K562 (cell line): ENCODE measurements around the gene SERTAD2. TPM values are rescaled to one million over a fixed set of nuclear protein-coding genes. Genes with fewer than 3 reads are reported as not detected.

ENCODE experiments used
- BRF1 ChIP-seq: IDR thresholded peaks from 3 replicates; pipeline ENCODE4 v1.6.1; 2011; ENCODE audit warnings: borderline replicate concordance, mild to moderate bottlenecking; ENCODE audit not compliant: insufficient read length; ENCODE audit errors: extremely low read depth
- EWSR1 ChIP-seq: fragments of 450-650 bp; IDR thresholded peaks from 2 replicates; pipeline ENCODE4 v1.6.1; 2018; ENCODE audit warnings: borderline replicate concordance, mild to moderate bottlenecking, low read depth, moderate library complexity; ENCODE audit not compliant: partially characterized antibody
- GATAD2A ChIP-seq: fragments of 450-650 bp; IDR thresholded peaks from 2 replicates; pipeline ENCODE4 v1.6.1; 2017
- HDAC2 ChIP-seq: fragments of 450-650 bp; IDR thresholded peaks from 2 replicates; pipeline ENCODE4 v1.6.1; 2016; ENCODE audit warnings: mild to moderate bottlenecking
- IFI16 ChIP-seq: fragments of 250-450 bp; sonication (Bioruptor Pico); IDR thresholded peaks from 2 replicates; pipeline ENCODE4 v2.1.2; 2022; ENCODE audit warnings: mild to moderate bottlenecking, inconsistent platforms
- JUN ChIP-seq, 2 experiments: sonication (generic) in 1 of 2; formaldehyde crosslinking in 1 of 2; IDR thresholded peaks; 2 replicates each; pipeline versions ENCODE4 v1.6.1 to v1.8.0; 2012 to 2022; ENCODE audit warnings: borderline replicate concordance in 2 of 2, mild to moderate bottlenecking in 2 of 2, improper control_type of control experiment in 1 of 2, low read depth in 1 of 2, low read length in 1 of 2, missing genetic modification reagents in 1 of 2
- MEF2A ChIP-seq: IDR thresholded peaks from 2 replicates; pipeline ENCODE4 v1.6.1; 2011; ENCODE audit warnings: low read depth, mild to moderate bottlenecking, low read length, moderate library complexity; ENCODE audit not compliant: control insufficient read depth
- MEIS2 ChIP-seq: fragments of 450-650 bp; IDR thresholded peaks from 2 replicates; pipeline ENCODE4 v1.6.1; 2014; ENCODE audit warnings: mild to moderate bottlenecking; ENCODE audit not compliant: partially characterized antibody
- NFYB ChIP-seq: IDR thresholded peaks from 2 replicates; pipeline ENCODE4 v1.6.1; 2011; ENCODE audit warnings: mild to moderate bottlenecking, moderate library complexity; ENCODE audit not compliant: insufficient read length; ENCODE audit errors: extremely low read depth
- NKRF ChIP-seq: fragments of 450-650 bp; IDR thresholded peaks from 2 replicates; pipeline ENCODE4 v1.6.1; 2016; ENCODE audit warnings: borderline replicate concordance
- POLR2A ChIP-seq: fragments of 450-650 bp; conservative IDR thresholded peaks from 2 replicates; pipeline ENCODE4 v1.6.1; 2016
- PRDM10 ChIP-seq: fragments of 450-650 bp; IDR thresholded peaks from 2 replicates; pipeline ENCODE4 v1.6.1; 2018; ENCODE audit not compliant: partially characterized antibody
- XRCC5 ChIP-seq: fragments of 200-400 bp; formaldehyde crosslinking; IDR thresholded peaks from 2 replicates; pipeline ENCODE4 v1.6.1; 2017; ENCODE audit warnings: low read depth, mild to moderate bottlenecking, low read length
- ZKSCAN1 ChIP-seq: fragments of 150-350 bp; IDR thresholded peaks from 2 replicates; pipeline ENCODE4 v1.6.1; 2016; ENCODE audit warnings: low read depth, low read length
- ZNF146 ChIP-seq: IDR thresholded peaks from one replicate; pipeline ENCODE4 v1.6.1; 2018; ENCODE audit warnings: missing compliant biosample characterization; ENCODE audit not compliant: unreplicated experiment
- ZNF398 ChIP-seq: fragments of 250-450 bp; sonication (Bioruptor Pico); IDR thresholded peaks from 2 replicates; pipeline ENCODE4 v1.8.0; 2021; ENCODE audit warnings: moderate library complexity, mild to moderate bottlenecking, inconsistent platforms
- ZNF449 ChIP-seq: fragments of 250-450 bp; sonication (Bioruptor Pico); IDR thresholded peaks from 2 replicates; pipeline ENCODE4 v1.8.0; 2022; ENCODE audit warnings: moderate library complexity, mild to moderate bottlenecking, inconsistent platforms
- ZNF699 ChIP-seq: fragments of 250-450 bp; sonication (Bioruptor Pico); IDR thresholded peaks from 2 replicates; pipeline ENCODE4 v1.8.0; 2021; ENCODE audit warnings: mild to moderate bottlenecking, moderate library complexity; ENCODE audit not compliant: insufficient replicate concordance
- polyA plus RNA-seq, 8 experiments: library from polyadenylated mRNA; depleted of rRNA in 4 of 8; stranded (reverse) in 5 of 8; unstranded in 3 of 8; fragments of >200 nt; fragmentation: Nextera tagmentation in 2 of 8; fragmentation: Illumina TruSeq in 1 of 8; extraction: Ambion mirVana in 2 of 8; extraction: Trizol in 1 of 8; gene quantifications; 2 replicates each; pipeline versions ENCODE4 v1.2.1 to v1.2.3, GENCODE V29; 2011 to 2014; ENCODE audit warnings: inconsistent platforms in 1 of 8, missing spikeins in 1 of 8
- total RNA-seq, 7 experiments: library from RNA; depleted of rRNA in 6 of 7; stranded (reverse); fragments of >200 nt in 6 of 7; fragmentation: Illumina TruSeq in 2 of 7; extraction: Trizol in 2 of 7; gene quantifications; 2 replicates each; pipeline versions ENCODE4 v1.2.1 to v1.2.3, GENCODE V29; 2011 to 2021; ENCODE audit warnings: low replicate concordance in 1 of 7

The SERTAD2 gene
- total and polyA plus RNA-seq, 9 of the 15 experiments (the other 6 are each of a cell fraction or from before 2014, with no cell fraction given): 3.0 to 12.5 (median 6.1) TPM

GRCh38 chr2:64606479-64607363 lies 47.0 kb downstream of the SERTAD2 start (continued):
- TF ChIP-seq NKRF (peak; percentile 48; the same call in 1 of the 2 replicates), IFI16 (CRISPR knock-in tag) (no peak), ZNF699 (CRISPR knock-in tag) (no peak), NFYB (peak; percentile 93), ZKSCAN1 (no peak), GATAD2A (no peak), BRF1 (no peak), HDAC2 (no peak), ZNF449 (CRISPR knock-in tag) (no peak), PRDM10 (peak; percentile 54), ZNF398 (CRISPR knock-in tag) (no peak), MEF2A (no peak), XRCC5 (0 out of 2 replicates have a peak, but pooled peaks have one; percentile 27), JUN (IDR thresholded peaks at IDR 0.05; ENCODE audit: borderline replicate concordance, low read depth, low read length) (no peak), JUN (CRISPR knock-in tag; IDR thresholded peaks at IDR 0.05; ENCODE audit: borderline replicate concordance) (no peak), EWSR1 (no peak), POLR2A (peak; percentile 74), ZNF146 (CRISPR knock-in tag) (no peak), MEIS2 (no peak)
